Stimulated activated CD4-positive, alpha-beta T cell treated with anti-CD3 and anti-CD28 coated beads, Interleukin-4, amount 100 ng/mL, for 4 hours (primary cell): ENCODE measurements around the gene ACBD6.

Experiments used
- DNase-seq, 2 experiments: peaks; one replicate each; pipeline ENCODE4 v3.0.0-alpha.2; 2020

ACBD6 gene

GRCh38 chr1:180524915-180525714, 22.7 kb upstream of the ACBD6 start:
- no peak for DNase-seq

GRCh38 chr1:180524160-180524914, 22.0 kb upstream of the ACBD6 start:
- no peak for DNase-seq

- no peak for DNase-seq
Measured at GRCh38 chr1:180522213-180522515, 19.8 kb upstream of the ACBD6 start.

GRCh38 chr1:180521474-180522212, 19.3 kb upstream of the ACBD6 start:
- DNase-seq, result no peak

- no peak for DNase-seq
Measured at GRCh38 chr1:180519846-180520245, 17.5 kb upstream of the ACBD6 start.

GRCh38 chr1:180515857-180516388, 13.5 kb upstream of the ACBD6 start:
- DNase-seq, result peak; percentile 32 to 40

- no peak for DNase-seq
Measured at GRCh38 chr1:180515364-180515763, 13.0 kb upstream of the ACBD6 start.

- no peak for DNase-seq
Measured at GRCh38 chr1:180513531-180513930, 11.2 kb upstream of the ACBD6 start.

GRCh38 chr1:180510882-180511281, 8.5 kb upstream of the ACBD6 start:
- DNase-seq, result no peak

GRCh38 chr1:180508725-180509097, 6.3 kb upstream of the ACBD6 start:
- DNase-seq, result no peak

- DNase-seq, result peak in 1 of 2 experiments; percentile 26
Measured at GRCh38 chr1:180507795-180508724, 5.7 kb upstream of the ACBD6 start.

- no peak for DNase-seq
Measured at GRCh38 chr1:180505732-180506335, 3.5 kb upstream of the ACBD6 start.

GRCh38 chr1:180504186-180504585, 1.8 kb upstream of the ACBD6 start:
- DNase-seq, result no peak

GRCh38 chr1:180503280-180503862, 994 bp upstream of the ACBD6 start:
- no peak for DNase-seq

GRCh38 chr1:180501865-180502360, 464 bp downstream of the ACBD6 start:
- no peak for DNase-seq

GRCh38 chr1:180500689-180501088, 1.7 kb downstream of the ACBD6 start:
- DNase-seq, result no peak

GRCh38 chr1:180498594-180498993, 3.8 kb downstream of the ACBD6 start:
- no peak for DNase-seq

GRCh38 chr1:180497826-180498225, 4.6 kb downstream of the ACBD6 start:
- DNase-seq, result no peak

GRCh38 chr1:180494370-180494769, 8.0 kb downstream of the ACBD6 start:
- no peak for DNase-seq

GRCh38 chr1:180489976-180490375, 12.4 kb downstream of the ACBD6 start:
- no peak for DNase-seq

GRCh38 chr1:180489313-180489712, 13.1 kb downstream of the ACBD6 start:
- DNase-seq, result no peak
